Motor neuron (in vitro differentiated cells): Measurements from ENCODE around the gene STK38. TPM values are rescaled to one million over a fixed set of nuclear protein-coding genes. Genes with fewer than 3 reads are reported as not detected.

Experiments
- ATAC-seq, 8 experiments: fragments of 200-7000 bp; cut with Tn5 transposase; replicated peaks in 6 of 8; 2 replicates each; pipeline ENCODE4 v1.8.0; 2021; ENCODE audit warnings: mild to moderate bottlenecking in 8 of 8, moderate library complexity in 8 of 8
- H3K27ac ChIP-seq, 2 donors: fragments of 250-450 bp; sonication (Bioruptor Pico); 2 replicates each; pipeline ENCODE4 v1.9.0; 2021; ENCODE audit warnings: antibody characterized with exemption in 2 of 2, mild to moderate bottlenecking in 2 of 2, moderate library complexity in 1 of 2
- H3K4me1 ChIP-seq, 2 donors: fragments of 250-450 bp; sonication (Bioruptor Pico); replicated peaks in 1 of 2; 2 replicates each; pipeline ENCODE4 v1.6.1; 2021; ENCODE audit warnings: antibody characterized with exemption in 2 of 2, mild to moderate bottlenecking in 2 of 2, moderate library complexity in 1 of 2
- H3K4me3 ChIP-seq, 5 donors: fragments of 250-450 bp; sonication (Bioruptor Pico); 2 replicates each; pipeline ENCODE4 v1.9.0; 2021; ENCODE audit warnings: antibody characterized with exemption in 5 of 5, mild to moderate bottlenecking in 5 of 5, moderate library complexity in 4 of 5
- WGBS, 10 experiments: fragments of 450-650 bp; shearing (Covaris generic); methylation state at CpG; one replicate each; pipeline ENCODE4 v1.0.0; 2022; 5-methylcytosine and 5-hydroxymethylcytosine counted together
- in situ Hi-C, 9 experiments: fragments of 400-800 bp; cut with MboI; loops; one replicate each; pipeline ENCODE4 v1.15.0; 2021; ENCODE audit warnings: low sequenced_read_pairs in 9 of 9, low pct_unique_long_range_greater_than_20kb in 2 of 9; ENCODE audit not compliant: unreplicated experiment in 9 of 9
- total RNA-seq, 8 experiments: library from RNA; unstranded; fragments of 300-600 nt; gene quantifications; 2 replicates each; pipeline versions ENCODE4 v1.2.3 to v1.2.4, GENCODE V29; 2022

STK38 gene
- total RNA-seq, 8 experiments from 2014 or later, result 15.1 to 42.3 (median 24.4) TPM

- Histone ChIP-seq H3K27ac (no peak overlapping the region), H3K4me1 (peaks cover 2 to 10% of the 10 kb centered on the region in 2 donors), H3K4me3 (no peak overlapping the region)
- no peak for ATAC-seq
- in situ Hi-C loops, result no loop called here
- 73 to 100% (median 87%) methylated on average over 1 to 5 of the region's 5 CpGs for WGBS, 10 experiments
These were observed 9.0 kb upstream of the STK38 start for GRCh38 chr6:36556281-36556680.

- no peak for ATAC-seq
- Histone ChIP-seq H3K4me1 (peaks cover 2 to 10% of the 10 kb centered on the region in 2 donors), H3K27ac (no peak overlapping the region), H3K4me3 (no peak overlapping the region)
- 14 to 80% (median 14%) methylated on average over 1 of the region's 1 CpG; no CpG with 5 or more reads in 7 of the 10 experiments for WGBS, 10 experiments
- in situ Hi-C loops, result no loop called here
These were observed 8.5 kb upstream of the STK38 start for GRCh38 chr6:36555750-36556252.

- Histone ChIP-seq H3K4me1 (peaks cover 9 to 17% of the 10 kb centered on the region in 2 donors), H3K4me3 (no peak overlapping the region), H3K27ac (no peak overlapping the region)
- 80 to 100% (median 100%) methylated on average over 1 of the region's 1 CpG; no CpG with 5 or more reads in 2 of the 10 experiments for WGBS, 10 experiments
- no peak for ATAC-seq
- in situ Hi-C loops, result no loop called here
These were observed 3.3 kb upstream of the STK38 start for GRCh38 chr6:36550473-36551000.

- Histone ChIP-seq H3K4me3 (no peak overlapping the region), H3K27ac (no peak overlapping the region), H3K4me1 (peaks cover 15 to 23% of the 10 kb centered on the region in 2 donors)
- no peak for ATAC-seq
- in situ Hi-C loops, result no loop called here
- 70 to 100% (median 76%) methylated on average over 1 to 2 of the region's 2 CpGs; no CpG with 5 or more reads in 5 of the 10 experiments for WGBS, 10 experiments
These were observed 1.1 kb upstream of the STK38 start for GRCh38 chr6:36548401-36548743.

- 13 to 69% (median 41%) methylated on average over 1 to 9 of the region's 13 CpGs for WGBS, 10 experiments
- ATAC-seq, result peak in 1 of 8 experiments; percentile 1
These were observed 544 bp upstream of the STK38 start for GRCh38 chr6:36547646-36548400.

GRCh38 chr6:36546308-36546919 is 865 bp downstream of the STK38 start:
- H3K4me1 ChIP-seq, result peaks cover 15 to 23% of the 10 kb centered on the region in 2 donors
- in situ Hi-C loops, result no loop called here
- ATAC-seq, result peak in 6 of 8 experiments; percentile 2 to 9 (median 5)
- H3K4me3 ChIP-seq, result peak overlapping the region; percentile 74 to 97 (median 92)
- WGBS, 10 experiments, result 0 to 6% (median 0%) methylated on average over 1 to 15 of the region's 15 CpGs
- H3K27ac ChIP-seq, result peak overlapping the region; percentile 75 to 85

More at GRCh38 chr6:36547646-36548400, 544 bp upstream of the STK38 start:
- peaks cover 15 to 23% of the 10 kb centered on the region in 2 donors for H3K4me1 ChIP-seq
- no peak overlapping the region for H3K27ac ChIP-seq
- in situ Hi-C loops, result no loop called here
- peak overlapping the region in 4 of 5 donors; percentile 74 to 97 (median 86) for H3K4me3 ChIP-seq

GRCh38 chr6:36545767-36546307 is 1.4 kb downstream of the STK38 start:
- peak overlapping the region; percentile 74 to 97 (median 92) for H3K4me3 ChIP-seq
- no peak for ATAC-seq
- H3K27ac ChIP-seq, result no peak overlapping the region
- in situ Hi-C loops, result no loop called here
- peaks cover 15 to 23% of the 10 kb centered on the region in 2 donors for H3K4me1 ChIP-seq
- 0 to 27% (median 15%) methylated on average over 2 to 3 of the region's 3 CpGs for WGBS, 10 experiments

- ATAC-seq, result peak in 3 of 8 experiments; percentile 5 to 9 (median 9)
- Histone ChIP-seq H3K27ac (no peak overlapping the region), H3K4me1 (peaks cover 15 to 23% of the 10 kb centered on the region in 2 donors), H3K4me3 (no peak overlapping the region)
- WGBS, 10 experiments, result 0 to 100% (median 63%) methylated on average over 1 of the region's 1 CpG; no CpG with 5 or more reads in 1 of the 10 experiments
- in situ Hi-C loops, result no loop called here
These were observed 3.1 kb downstream of the STK38 start for GRCh38 chr6:36544228-36544627.

- in situ Hi-C loops, result no loop called here
- Histone ChIP-seq H3K27ac (no peak overlapping the region), H3K4me3 (no peak overlapping the region), H3K4me1 (peaks cover 6 to 17% of the 10 kb centered on the region in 2 donors)
- 64 to 100% (median 90%) methylated on average over 1 to 2 of the region's 2 CpGs for WGBS, 10 experiments
- no peak for ATAC-seq
These were observed 5.2 kb downstream of the STK38 start for GRCh38 chr6:36542041-36542440.

GRCh38 chr6:36539814-36540568 is 7.3 kb downstream of the STK38 start:
- in situ Hi-C loops, result no loop called here
- ATAC-seq, result no peak
- no peak overlapping the region for H3K4me3 ChIP-seq

GRCh38 chr6:36536873-36537547 is 10.3 kb downstream of the STK38 start:
- ATAC-seq, result no peak
- H3K27ac ChIP-seq, result no peak overlapping the region
- no peak overlapping the region for H3K4me3 ChIP-seq
- WGBS, 10 experiments, result 65 to 100% (median 92%) methylated on average over 1 to 3 of the region's 3 CpGs
- no peaks in the 10 kb centered on the region for H3K4me1 ChIP-seq
- in situ Hi-C loops, result no loop called here

More at GRCh38 chr6:36539814-36540568, 7.3 kb downstream of the STK38 start:
- WGBS, 10 experiments, result 75 to 100% (median 95%) methylated on average over 3 to 4 of the region's 4 CpGs; no CpG with 5 or more reads in 3 of the 10 experiments
- H3K27ac ChIP-seq, result no peak overlapping the region
- H3K4me1 ChIP-seq, result peaks cover 6 to 9% of the 10 kb centered on the region in 2 donors

- Histone ChIP-seq H3K27ac (no peak overlapping the region), H3K4me3 (no peak overlapping the region), H3K4me1 (no peaks in the 10 kb centered on the region)
- in situ Hi-C loops, result no loop called here
- no peak for ATAC-seq
- whole genome bisulfite sequencing, 10 experiments, result 67 to 100% (median 93%) methylated on average over 1 of the region's 1 CpG; no CpG with 5 or more reads in 4 of the 10 experiments
These were observed 14.0 kb downstream of the STK38 start for GRCh38 chr6:36533321-36533720.
